IMR-90 (cell line): ENCODE measurements around the gene IL1F10. TPM values are rescaled to one million over a fixed set of nuclear protein-coding genes. Genes with fewer than 3 reads are reported as not detected.

ENCODE experiments used
- ATAC-seq: fragments of 200-7000 bp; cut with Tn5 transposase; 2 replicates; pipeline ENCODE4 v1.9.1; 2020; ENCODE audit warnings: low read depth, mild to moderate bottlenecking, moderate library complexity
- BruUV-seq: library from RNA; stranded (reverse); fragments of 400-500 nt; replicated peaks from 2 replicates; lab custom pipeline; 2021; lab: Mats Ljungman, UMichigan
- CTCF ChIA-PET: fragments of 300-600 bp; formaldehyde crosslinking; extraction: SDS; loops from one replicate; lab custom pipeline; 2021; ENCODE audit warnings: antibody characterized with exemption; lab: Yijun Ruan, JAX
- POLR2A ChIA-PET: fragments of 300-600 bp; sonication (Branson Sonifier 250); formaldehyde crosslinking; loops from one replicate; lab custom pipeline; 2022; ENCODE audit warnings: antibody characterized with exemption; ENCODE audit not compliant: unreplicated experiment; lab: Charles Lee
- DNase-seq: peaks from one replicate; pipeline ENCODE4 v3.0.0; 2013
- H2AFZ ChIP-seq: replicated peaks from 2 replicates; pipeline ENCODE3; 2013; ENCODE audit warnings: low read length, mild to moderate bottlenecking; ENCODE audit not compliant: poor library complexity
- H2AK5ac ChIP-seq: 2 replicates; pipeline ENCODE4 v1.6.1; 2013; ENCODE audit warnings: low read depth, low read length, inconsistent platforms
- H2AK9ac ChIP-seq: replicated peaks from 2 replicates; pipeline ENCODE3; 2013; ENCODE audit warnings: mild to moderate bottlenecking, low read depth, low read length, moderate library complexity; ENCODE audit not compliant: poor library complexity
- H2BK120ac ChIP-seq: 2 replicates; pipeline ENCODE4 v1.6.1; 2013; ENCODE audit warnings: low read depth, low read length, inconsistent platforms
- H2BK15ac ChIP-seq: 3 replicates; pipeline ENCODE4 v1.6.1; 2013; ENCODE audit warnings: low read depth, low read length, inconsistent platforms
- H2BK20ac ChIP-seq: 2 replicates; pipeline ENCODE4 v1.6.1; 2013; ENCODE audit warnings: low read depth, mild to moderate bottlenecking, inconsistent platforms, low read length, moderate library complexity
- H2BK5ac ChIP-seq: 2 replicates; pipeline ENCODE4 v1.6.1; 2013; ENCODE audit warnings: mild to moderate bottlenecking, low read depth, low read length, inconsistent platforms; ENCODE audit not compliant: poor library complexity, severe bottlenecking
- H3K14ac ChIP-seq: replicated peaks from 2 replicates; pipeline ENCODE4 v1.6.1; 2013; ENCODE audit warnings: low read depth, low read length, inconsistent platforms
- H3K18ac ChIP-seq: 2 replicates; pipeline ENCODE4 v1.6.1; 2013; ENCODE audit warnings: low read depth, low read length, control low read depth
- H3K23ac ChIP-seq: 2 replicates; pipeline ENCODE4 v1.6.1; 2013; ENCODE audit warnings: low read depth, low read length, inconsistent platforms
- H3K27ac ChIP-seq: 2 replicates; pipeline ENCODE4 v1.5.1; 2013; ENCODE audit warnings: mild to moderate bottlenecking, control low read depth, low read length; ENCODE audit not compliant: insufficient read depth
- H3K27me3 ChIP-seq: 2 replicates; pipeline ENCODE4 v1.6.1; 2013; ENCODE audit warnings: low read length; ENCODE audit not compliant: control insufficient read depth, insufficient read depth
- H3K36me3 ChIP-seq: 2 replicates; pipeline ENCODE4 v1.6.1; 2013; ENCODE audit warnings: low read length, mixed read lengths; ENCODE audit not compliant: control insufficient read depth, insufficient read depth
- H3K4ac ChIP-seq: 2 replicates; pipeline ENCODE4 v1.6.1; 2013; ENCODE audit warnings: low read depth, low read length, inconsistent platforms
- H3K4me1 ChIP-seq: 2 replicates; pipeline ENCODE4 v1.6.1; 2013; ENCODE audit warnings: low read length, mixed read lengths; ENCODE audit not compliant: control insufficient read depth, insufficient read depth
- H3K4me2 ChIP-seq: 2 replicates; pipeline ENCODE4 v1.6.1; 2013; ENCODE audit warnings: low read depth, mild to moderate bottlenecking, control low read depth, low read length, moderate library complexity
- H3K4me3 ChIP-seq: 2 replicates; pipeline ENCODE4 v1.5.1; 2013; ENCODE audit warnings: low read depth, mild to moderate bottlenecking, control low read depth, low read length, moderate library complexity; ENCODE audit not compliant: insufficient read depth
- H3K56ac ChIP-seq: 2 replicates; pipeline ENCODE4 v1.6.1; 2013; ENCODE audit warnings: low read length, inconsistent platforms; ENCODE audit not compliant: insufficient read depth; ENCODE audit errors: extremely low read depth
- H3K79me1 ChIP-seq, 2 experiments: 2 replicates each; pipeline ENCODE4 v1.6.1; 2013; ENCODE audit warnings: low read length in 2 of 2, inconsistent platforms in 1 of 2, low read depth in 1 of 2
- H3K9ac ChIP-seq: 2 replicates; pipeline ENCODE4 v1.6.1; 2013; ENCODE audit warnings: low read depth, low read length, control low read depth
- H3K9me1 ChIP-seq: 2 replicates; pipeline ENCODE4 v1.6.1; 2013; ENCODE audit warnings: low read length, inconsistent platforms; ENCODE audit not compliant: insufficient read depth
- H3K9me3 ChIP-seq: 2 replicates; pipeline ENCODE4 v1.6.1; 2013; ENCODE audit warnings: low read length; ENCODE audit not compliant: control insufficient read depth, insufficient read depth
- H4K20me1 ChIP-seq: 2 replicates; pipeline ENCODE4 v1.6.1; 2013; ENCODE audit warnings: low read length, inconsistent platforms; ENCODE audit not compliant: insufficient read depth
- H4K5ac ChIP-seq: 2 replicates; pipeline ENCODE4 v1.6.1; 2013; ENCODE audit warnings: mild to moderate bottlenecking, low read depth, low read length, control low read depth
- H4K8ac ChIP-seq, 2 experiments: 2 replicates each; pipeline ENCODE4 v1.6.1; 2013; ENCODE audit warnings: low read depth in 2 of 2, low read length in 2 of 2, control low read depth in 1 of 2, inconsistent platforms in 1 of 2
- H4K91ac ChIP-seq: 2 replicates; pipeline ENCODE4 v1.6.1; 2013; ENCODE audit warnings: low read depth, low read length, inconsistent platforms; ENCODE audit not compliant: insufficient read depth
- BHLHE40 ChIP-seq: fragments of 150-350 bp; IDR thresholded peaks from 2 replicates; pipeline ENCODE4 v1.6.1; 2016; ENCODE audit warnings: mild to moderate bottlenecking, low read depth, low read length
- CEBPB ChIP-seq: IDR thresholded peaks from 2 replicates; pipeline ENCODE4 v1.6.1; 2012; ENCODE audit warnings: low read depth, low read length, improper control_type of control experiment
- MAFK ChIP-seq: IDR thresholded peaks from 2 replicates; pipeline ENCODE4 v1.6.1; 2012; ENCODE audit warnings: low read depth, low read length, improper control_type of control experiment
- MAZ ChIP-seq: IDR thresholded peaks from 2 replicates; pipeline ENCODE4 v1.6.1; 2012; ENCODE audit warnings: low read depth, mild to moderate bottlenecking, low read length, improper control_type of control experiment, moderate library complexity, borderline replicate concordance
- MXI1 ChIP-seq: IDR thresholded peaks from 2 replicates; pipeline ENCODE4 v1.6.1; 2012; ENCODE audit warnings: low read depth, mild to moderate bottlenecking, low read length, moderate library complexity, borderline replicate concordance
- NFE2L2 ChIP-seq: fragments of 150-350 bp; IDR thresholded peaks from 2 replicates; pipeline ENCODE4 v1.6.1; 2016; ENCODE audit warnings: low read depth, mild to moderate bottlenecking, low read length
- POLR2A ChIP-seq: IDR thresholded peaks from 2 replicates; pipeline ENCODE4 v1.6.1; 2012; ENCODE audit warnings: mild to moderate bottlenecking, low read depth, low read length
- RAD21 ChIP-seq: IDR thresholded peaks from 2 replicates; pipeline ENCODE4 v1.6.1; 2012; ENCODE audit warnings: low read length, improper control_type of control experiment
- RCOR1 ChIP-seq: IDR thresholded peaks from 2 replicates; pipeline ENCODE4 v1.6.1; 2012; ENCODE audit warnings: mild to moderate bottlenecking, low read length, improper control_type of control experiment; ENCODE audit not compliant: insufficient replicate concordance
- SMC3 ChIP-seq: fragments of 150-350 bp; IDR thresholded peaks from 2 replicates; pipeline ENCODE4 v1.6.1; 2016; ENCODE audit warnings: low read depth, mild to moderate bottlenecking, antibody characterized with exemption, low read length, moderate library complexity
- WGBS, 2 experiments: methylation state at CpG; one replicate each; pipeline versions ENCODE4 v1.1.5 to v1.1.7; 2013; ENCODE audit warnings: missing lambda C conversion rate in 2 of 2; ENCODE audit not compliant: insufficient read length in 1 of 2; ENCODE audit errors: extremely low coverage in 2 of 2; 5-methylcytosine and 5-hydroxymethylcytosine counted together
- dilution Hi-C: fragments of 300-500 bp; cut with HindIII; formaldehyde crosslinking; loops from one replicate; pipeline ENCODE4 v1.14.3; 2018; ENCODE audit warnings: low sequenced_read_pairs; ENCODE audit not compliant: unreplicated experiment
- in situ Hi-C: fragments of 300-500 bp; cut with MboI; formaldehyde crosslinking; loops from 3 replicates; pipeline ENCODE4 v1.14.3; 2019; ENCODE audit warnings: low sequenced_read_pairs, inconsistent platforms, mixed read lengths
- intact Hi-C: fragments of 100-400 bp; cut with micrococcal nuclease; formaldehyde crosslinking; loops from 2 replicates; pipeline ENCODE4 v1.10.0; 2022
- polyA plus RNA-seq, 3 experiments: library from polyadenylated mRNA; depleted of rRNA; stranded (reverse); fragments of >200 nt; gene quantifications; 2 replicates each; pipeline ENCODE4 v1.2.3, GENCODE V29; 2012; ENCODE audit warnings: low replicate concordance in 1 of 3
- total RNA-seq: library from RNA; depleted of rRNA; stranded (reverse); fragments of >200 nt; gene quantifications from 2 replicates; pipeline ENCODE4 v1.2.3, GENCODE V29; 2012
- TF ChIP-seq, protein P1 (sequence below): conservative IDR thresholded peaks from 2 replicates; pipeline ENCODE4 v1.5.1; 2012; ENCODE audit warnings: mild to moderate bottlenecking, low read depth, low read length, improper control_type of control experiment
- TF ChIP-seq, protein P2 (sequence below): fragments of 150-350 bp; IDR thresholded peaks from 2 replicates; pipeline ENCODE4 v1.6.1; 2016; ENCODE audit warnings: low read depth, mild to moderate bottlenecking, low read length, moderate library complexity, borderline replicate concordance
- TF ChIP-seq, protein P3 (sequence below): fragments of 150-350 bp; IDR thresholded peaks from 2 replicates; pipeline ENCODE4 v1.6.1; 2017; ENCODE audit warnings: mild to moderate bottlenecking, antibody characterized with exemption, low read length, low read depth

IL1F10 gene
- total and polyA plus RNA-seq, 2 of the 4 experiments (the other 2 are of a cell fraction), result not detected

DNA sequence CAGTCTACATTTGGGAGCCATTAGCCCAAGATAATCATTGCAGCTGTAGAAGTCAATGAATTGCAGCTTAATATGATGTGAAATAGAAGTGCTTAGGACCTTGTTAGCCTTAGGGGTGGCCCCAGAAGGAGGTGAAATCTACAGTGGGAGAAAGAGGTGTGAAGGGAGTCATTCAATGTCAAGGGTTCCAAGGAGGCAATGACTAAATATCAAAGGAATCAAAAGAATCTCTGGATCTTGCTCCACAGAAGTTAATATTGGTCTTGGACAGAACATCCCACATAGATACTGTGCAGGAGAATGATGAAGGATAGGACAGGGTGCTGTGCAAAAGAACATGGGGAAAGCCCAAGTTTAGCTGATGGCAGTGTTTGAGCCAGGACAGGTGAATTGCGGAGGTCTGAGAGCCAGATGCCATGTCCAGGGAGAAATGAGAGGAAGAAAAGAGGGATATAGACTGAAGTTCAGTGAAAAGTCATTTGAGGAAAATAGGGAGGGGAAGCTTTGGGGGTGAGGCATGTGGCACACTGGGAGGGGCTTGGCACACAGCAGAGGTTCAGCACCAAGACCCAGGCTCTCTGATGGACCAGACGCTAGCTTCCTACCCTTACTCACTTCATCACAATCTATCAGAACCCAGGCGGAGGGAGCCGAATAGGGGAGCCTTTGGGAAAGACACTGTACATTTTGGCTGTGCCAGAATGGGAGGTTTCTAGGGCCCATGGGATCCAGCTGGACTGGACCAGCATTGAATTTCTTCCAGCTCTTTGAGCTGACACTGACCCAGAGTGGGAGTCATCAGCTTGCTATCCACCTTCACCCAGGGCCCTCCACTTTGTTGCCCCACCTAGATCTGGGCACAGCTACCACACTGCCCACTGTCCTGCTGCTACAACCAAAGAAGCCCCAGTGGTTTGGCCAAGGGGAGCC is 2.2 kb downstream of the IL1F10 start:
- ChIA-PET CTCF (no interaction called here), POLR2A (no interaction called here)
- no peak overlapping the region for H3K9ac ChIP-seq
- no peak overlapping the region for H3K4ac ChIP-seq
- no peak overlapping the region for H3K4me2 ChIP-seq
- H3K79me1 ChIP-seq, result no peaks in the 10 kb centered on the region
- no peak for DNase-seq
- no peak overlapping the region for H2AK9ac ChIP-seq
- no peaks in the 10 kb centered on the region for H3K4me1 ChIP-seq
- H3K18ac ChIP-seq, result no peak overlapping the region
- H4K8ac ChIP-seq, result no peak overlapping the region
- WGBS, 2 experiments, result 36% methylated on average over 1 of the region's 4 CpGs; no CpG with 5 or more reads in 1 of the 2 experiments
- dilution Hi-C loops (no loop called here), intact Hi-C loops (no loop called here), in situ Hi-C loops (no loop called here)
- H2BK5ac ChIP-seq, result no peak overlapping the region
- no peak overlapping the region for H2BK120ac ChIP-seq
- peaks cover 9% of the 10 kb centered on the region for H3K27me3 ChIP-seq
- no peak overlapping the region for H3K23ac ChIP-seq
- no peak overlapping the region for H2AFZ ChIP-seq
- H4K91ac ChIP-seq, result no peak overlapping the region
- no peak overlapping the region for H2BK15ac ChIP-seq
- no peaks in the 10 kb centered on the region for H3K9me3 ChIP-seq
- H3K56ac ChIP-seq, result no peak overlapping the region
- no TSS peak for BruUV-seq
- no peaks in the 10 kb centered on the region for H3K9me1 ChIP-seq
- no peak overlapping the region for H3K14ac ChIP-seq
- ATAC-seq, result no peak
- H4K20me1 ChIP-seq, result no peaks in the 10 kb centered on the region
- no peak overlapping the region for H2BK20ac ChIP-seq
- H2AK5ac ChIP-seq, result no peak overlapping the region
- no peak overlapping the region for H4K5ac ChIP-seq
- H3K36me3 ChIP-seq, result no peaks in the 10 kb centered on the region
- no peak overlapping the region for H3K4me3 ChIP-seq
- no peak overlapping the region for H3K27ac ChIP-seq
- TF ChIP-seq MXI1, result no peak
- TF ChIP-seq MAZ, result no peak
- TF ChIP-seq NFE2L2, result no peak
- TF ChIP-seq, protein P1, sequence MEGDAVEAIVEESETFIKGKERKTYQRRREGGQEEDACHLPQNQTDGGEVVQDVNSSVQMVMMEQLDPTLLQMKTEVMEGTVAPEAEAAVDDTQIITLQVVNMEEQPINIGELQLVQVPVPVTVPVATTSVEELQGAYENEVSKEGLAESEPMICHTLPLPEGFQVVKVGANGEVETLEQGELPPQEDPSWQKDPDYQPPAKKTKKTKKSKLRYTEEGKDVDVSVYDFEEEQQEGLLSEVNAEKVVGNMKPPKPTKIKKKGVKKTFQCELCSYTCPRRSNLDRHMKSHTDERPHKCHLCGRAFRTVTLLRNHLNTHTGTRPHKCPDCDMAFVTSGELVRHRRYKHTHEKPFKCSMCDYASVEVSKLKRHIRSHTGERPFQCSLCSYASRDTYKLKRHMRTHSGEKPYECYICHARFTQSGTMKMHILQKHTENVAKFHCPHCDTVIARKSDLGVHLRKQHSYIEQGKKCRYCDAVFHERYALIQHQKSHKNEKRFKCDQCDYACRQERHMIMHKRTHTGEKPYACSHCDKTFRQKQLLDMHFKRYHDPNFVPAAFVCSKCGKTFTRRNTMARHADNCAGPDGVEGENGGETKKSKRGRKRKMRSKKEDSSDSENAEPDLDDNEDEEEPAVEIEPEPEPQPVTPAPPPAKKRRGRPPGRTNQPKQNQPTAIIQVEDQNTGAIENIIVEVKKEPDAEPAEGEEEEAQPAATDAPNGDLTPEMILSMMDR, result no peak
- no peak for TF ChIP-seq BHLHE40
- TF ChIP-seq, protein P2, sequence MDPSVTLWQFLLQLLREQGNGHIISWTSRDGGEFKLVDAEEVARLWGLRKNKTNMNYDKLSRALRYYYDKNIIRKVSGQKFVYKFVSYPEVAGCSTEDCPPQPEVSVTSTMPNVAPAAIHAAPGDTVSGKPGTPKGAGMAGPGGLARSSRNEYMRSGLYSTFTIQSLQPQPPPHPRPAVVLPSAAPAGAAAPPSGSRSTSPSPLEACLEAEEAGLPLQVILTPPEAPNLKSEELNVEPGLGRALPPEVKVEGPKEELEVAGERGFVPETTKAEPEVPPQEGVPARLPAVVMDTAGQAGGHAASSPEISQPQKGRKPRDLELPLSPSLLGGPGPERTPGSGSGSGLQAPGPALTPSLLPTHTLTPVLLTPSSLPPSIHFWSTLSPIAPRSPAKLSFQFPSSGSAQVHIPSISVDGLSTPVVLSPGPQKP, result no peak
- TF ChIP-seq, protein P3, sequence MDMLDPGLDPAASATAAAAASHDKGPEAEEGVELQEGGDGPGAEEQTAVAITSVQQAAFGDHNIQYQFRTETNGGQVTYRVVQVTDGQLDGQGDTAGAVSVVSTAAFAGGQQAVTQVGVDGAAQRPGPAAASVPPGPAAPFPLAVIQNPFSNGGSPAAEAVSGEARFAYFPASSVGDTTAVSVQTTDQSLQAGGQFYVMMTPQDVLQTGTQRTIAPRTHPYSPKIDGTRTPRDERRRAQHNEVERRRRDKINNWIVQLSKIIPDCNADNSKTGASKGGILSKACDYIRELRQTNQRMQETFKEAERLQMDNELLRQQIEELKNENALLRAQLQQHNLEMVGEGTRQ, result no peak
- no peak for TF ChIP-seq RAD21
- TF ChIP-seq POLR2A, result no peak
- TF ChIP-seq CEBPB, result no peak
- TF ChIP-seq MAFK, result no peak
- TF ChIP-seq SMC3, result no peak
- no peak for TF ChIP-seq RCOR1
